Mesothelial cell of epicardium (in vitro differentiated cells): ENCODE results near the gene TMEM44. TPM values are rescaled to one million over a fixed set of nuclear protein-coding genes. Genes with fewer than 3 reads are reported as not detected.

Source experiments
- DNase-seq, 2 experiments: peaks; one replicate each; pipeline ENCODE4 v3.0.0; 2021; ENCODE audit warnings: low spot score in 2 of 2; ENCODE audit not compliant: unreplicated experiment in 2 of 2
- H3K27ac Mint-ChIP-seq: 2 replicates; pipeline ENCODE4 v1.8.0; 2021; ENCODE audit warnings: mixed read lengths
- H3K27me3 Mint-ChIP-seq: 2 replicates; pipeline ENCODE4 v1.8.0; 2021; ENCODE audit warnings: low read depth, mixed read lengths
- H3K36me3 Mint-ChIP-seq: 2 replicates; pipeline ENCODE4 v1.8.0; 2021; ENCODE audit warnings: mixed read lengths
- H3K4me1 Mint-ChIP-seq: 2 replicates; pipeline ENCODE4 v1.8.0; 2021; ENCODE audit warnings: mixed read lengths
- H3K4me3 Mint-ChIP-seq: 2 replicates; pipeline ENCODE4 v1.8.0; 2021; ENCODE audit warnings: mild to moderate bottlenecking, moderate library complexity, mixed read lengths
- H3K9me3 Mint-ChIP-seq: 2 replicates; pipeline ENCODE4 v1.8.0; 2021; ENCODE audit warnings: mixed read lengths
- total RNA-seq: library from RNA; stranded (reverse); gene quantifications from 3 replicates; pipeline ENCODE4 v1.2.1, GENCODE V29; 2021
- TF ChIP-seq, protein P1 (sequence below): fragments of 200-600 bp; sonication (generic); IDR thresholded peaks from one replicate; pipeline ENCODE4 v1.5.0; 2021; ENCODE audit warnings: antibody characterized with exemption; ENCODE audit not compliant: unreplicated experiment

Gene TMEM44
- total RNA-seq, 1 donor from 2014 or later: 27.9 TPM

DNA sequence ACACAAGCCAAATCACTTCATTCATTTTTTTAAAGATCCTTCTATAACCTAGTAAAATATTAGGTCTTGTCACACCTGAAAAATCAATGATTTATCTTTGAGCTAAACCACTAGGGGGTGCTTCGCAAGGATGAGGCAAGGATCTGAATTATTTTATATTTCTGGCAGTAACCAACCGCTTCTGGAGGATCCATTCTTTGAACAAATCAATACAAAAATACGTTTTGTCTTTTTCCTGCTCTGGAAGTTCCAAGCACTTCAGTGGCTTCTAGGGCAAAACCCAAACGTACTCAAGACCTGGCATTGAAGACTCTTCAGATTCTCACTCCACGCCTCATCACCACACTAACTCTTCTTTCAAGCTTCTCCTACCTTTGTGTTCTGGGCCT is 38.3 kb upstream of the TMEM44 start:
- Mint-ChIP-seq H3K36me3 (peaks cover 9% of the 10 kb centered on the region), H3K9me3 (no peaks in the 10 kb centered on the region), H3K27me3 (peaks cover 28% of the 10 kb centered on the region), H3K4me3 (peak overlapping the region; percentile 98), H3K27ac (peak overlapping the region; percentile 99), H3K4me1 (peaks cover 13% of the 10 kb centered on the region)
- TF ChIP-seq, protein P1, sequence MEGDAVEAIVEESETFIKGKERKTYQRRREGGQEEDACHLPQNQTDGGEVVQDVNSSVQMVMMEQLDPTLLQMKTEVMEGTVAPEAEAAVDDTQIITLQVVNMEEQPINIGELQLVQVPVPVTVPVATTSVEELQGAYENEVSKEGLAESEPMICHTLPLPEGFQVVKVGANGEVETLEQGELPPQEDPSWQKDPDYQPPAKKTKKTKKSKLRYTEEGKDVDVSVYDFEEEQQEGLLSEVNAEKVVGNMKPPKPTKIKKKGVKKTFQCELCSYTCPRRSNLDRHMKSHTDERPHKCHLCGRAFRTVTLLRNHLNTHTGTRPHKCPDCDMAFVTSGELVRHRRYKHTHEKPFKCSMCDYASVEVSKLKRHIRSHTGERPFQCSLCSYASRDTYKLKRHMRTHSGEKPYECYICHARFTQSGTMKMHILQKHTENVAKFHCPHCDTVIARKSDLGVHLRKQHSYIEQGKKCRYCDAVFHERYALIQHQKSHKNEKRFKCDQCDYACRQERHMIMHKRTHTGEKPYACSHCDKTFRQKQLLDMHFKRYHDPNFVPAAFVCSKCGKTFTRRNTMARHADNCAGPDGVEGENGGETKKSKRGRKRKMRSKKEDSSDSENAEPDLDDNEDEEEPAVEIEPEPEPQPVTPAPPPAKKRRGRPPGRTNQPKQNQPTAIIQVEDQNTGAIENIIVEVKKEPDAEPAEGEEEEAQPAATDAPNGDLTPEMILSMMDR: peak; percentile 83
- DNase-seq: no peak

DNA sequence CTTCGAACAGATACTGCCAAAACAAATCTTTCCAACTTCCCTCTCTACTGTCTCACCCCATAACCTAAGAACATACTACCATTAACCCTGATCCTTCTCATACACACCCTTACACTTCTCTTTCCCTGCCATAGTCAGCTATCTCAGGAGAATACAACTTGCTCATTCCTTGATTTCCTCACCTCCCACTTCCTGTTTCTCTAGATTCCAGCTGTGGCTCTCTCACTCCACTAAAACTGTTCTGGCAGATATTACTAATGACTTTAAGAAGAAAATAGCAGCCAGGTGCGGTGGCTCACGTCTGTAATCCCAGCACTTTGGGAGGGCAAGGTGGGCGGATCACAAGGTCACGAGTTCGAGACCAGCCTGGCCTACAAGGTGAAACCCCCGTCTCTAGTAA is 34.1 kb upstream of the TMEM44 start:
- H3K27ac Mint-ChIP-seq: no peak overlapping the region
- H3K4me3 Mint-ChIP-seq: no peak overlapping the region
- DNase-seq: no peak
- H3K36me3 Mint-ChIP-seq: peaks cover 29% of the 10 kb centered on the region
- peaks cover 11% of the 10 kb centered on the region for H3K4me1 Mint-ChIP-seq
- no peaks in the 10 kb centered on the region for H3K27me3 Mint-ChIP-seq
- TF ChIP-seq, protein P1: no peak
- H3K9me3 Mint-ChIP-seq: no peaks in the 10 kb centered on the region

DNA sequence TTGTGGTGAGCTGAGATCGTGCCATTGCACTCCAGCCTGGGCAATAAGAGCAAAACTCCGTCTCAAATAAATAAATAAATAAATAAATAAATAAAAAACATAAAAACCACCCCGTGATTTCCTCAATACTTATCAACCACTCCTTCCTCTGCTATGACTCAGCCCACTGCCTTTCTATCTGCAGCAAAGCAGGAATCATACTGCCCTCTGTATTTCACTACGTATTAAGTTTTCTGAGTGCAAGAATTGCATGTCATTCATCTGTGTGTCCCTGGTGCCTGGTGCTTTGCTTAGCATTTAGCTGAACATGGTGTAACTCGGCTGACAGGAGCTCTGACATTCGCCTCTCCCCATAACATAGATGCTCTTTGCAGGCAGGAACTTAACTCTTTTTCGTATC is 31.6 kb upstream of the TMEM44 start:
- H3K27ac Mint-ChIP-seq: no peak overlapping the region
- TF ChIP-seq, protein P1: no peak
- no peaks in the 10 kb centered on the region for H3K9me3 Mint-ChIP-seq
- DNase-seq: no peak
- peaks cover 29% of the 10 kb centered on the region for H3K36me3 Mint-ChIP-seq
- H3K4me1 Mint-ChIP-seq: no peaks in the 10 kb centered on the region
- H3K4me3 Mint-ChIP-seq: no peak overlapping the region
- no peaks in the 10 kb centered on the region for H3K27me3 Mint-ChIP-seq

DNA sequence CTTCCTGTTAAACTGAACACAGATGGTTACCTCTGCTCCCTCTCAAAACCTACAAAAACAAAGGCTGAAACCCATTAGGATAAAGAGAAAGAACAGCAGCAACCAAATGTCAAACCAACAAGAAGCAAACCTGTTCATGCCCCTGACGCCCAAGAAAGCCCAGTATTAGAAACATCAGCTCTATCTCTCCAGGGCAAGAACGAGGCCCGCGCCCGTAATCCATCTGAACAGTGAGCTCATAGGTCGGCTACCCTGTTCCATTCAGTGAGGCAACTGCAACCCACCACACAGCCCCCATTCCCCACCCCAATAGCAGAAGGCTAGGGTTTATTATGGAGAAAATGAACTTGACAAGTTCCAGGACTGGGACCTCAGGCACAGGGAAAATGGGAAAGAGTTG is 28.7 kb upstream of the TMEM44 start:
- H3K36me3 Mint-ChIP-seq: peaks cover 30% of the 10 kb centered on the region
- peak overlapping the region; percentile 21 for H3K27ac Mint-ChIP-seq
- H3K4me3 Mint-ChIP-seq: no peak overlapping the region
- H3K27me3 Mint-ChIP-seq: no peaks in the 10 kb centered on the region
- no peaks in the 10 kb centered on the region for H3K4me1 Mint-ChIP-seq
- DNase-seq: no peak
- no peaks in the 10 kb centered on the region for H3K9me3 Mint-ChIP-seq
- TF ChIP-seq, protein P1: no peak

DNA sequence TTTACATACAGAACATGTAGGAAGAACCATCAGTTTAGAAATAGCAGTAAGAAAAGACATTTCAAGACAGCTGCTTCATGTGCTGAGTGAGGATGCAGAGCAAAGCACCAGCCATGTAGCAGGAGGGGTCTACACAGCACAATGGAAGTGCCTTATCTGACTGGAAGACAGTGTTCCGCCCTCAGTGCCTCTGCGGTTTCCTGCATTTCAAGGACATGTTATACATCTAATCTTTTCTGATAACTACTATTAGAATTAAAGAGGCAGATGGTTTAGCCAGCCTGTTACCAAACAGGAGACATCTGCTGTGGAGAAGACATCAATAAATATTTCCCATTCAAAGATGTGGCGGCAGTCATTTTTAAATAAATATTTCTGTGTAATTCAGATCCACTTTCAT is 28.2 kb upstream of the TMEM44 start:
- TF ChIP-seq, protein P1: no peak
- no peak overlapping the region for H3K4me3 Mint-ChIP-seq
- no peaks in the 10 kb centered on the region for H3K9me3 Mint-ChIP-seq
- no peaks in the 10 kb centered on the region for H3K4me1 Mint-ChIP-seq
- no peak for DNase-seq
- H3K36me3 Mint-ChIP-seq: peaks cover 30% of the 10 kb centered on the region
- no peaks in the 10 kb centered on the region for H3K27me3 Mint-ChIP-seq
- H3K27ac Mint-ChIP-seq: no peak overlapping the region

DNA sequence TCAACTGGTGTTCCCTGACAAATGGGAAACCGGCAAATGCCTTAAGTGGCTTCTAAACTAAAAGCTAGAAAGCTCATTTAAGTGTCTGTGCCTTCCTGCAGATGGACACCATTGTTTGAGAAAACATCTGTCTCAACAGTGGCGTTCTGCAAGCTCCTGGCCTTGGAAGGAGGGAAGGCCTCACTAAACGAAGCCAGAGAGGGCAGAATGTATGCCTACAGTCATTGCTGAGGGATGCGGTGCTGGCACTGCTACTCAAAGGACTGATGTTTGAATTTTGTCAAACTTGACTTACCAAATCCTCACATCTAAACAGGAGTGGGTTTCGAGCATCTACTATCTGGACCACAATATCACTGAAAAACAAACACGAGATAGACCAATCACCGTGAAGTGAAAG is 26.6 kb upstream of the TMEM44 start:
- no peak for DNase-seq
- Mint-ChIP-seq H3K27ac (no peak overlapping the region), H3K27me3 (no peaks in the 10 kb centered on the region), H3K36me3 (peaks cover 25% of the 10 kb centered on the region), H3K4me1 (no peaks in the 10 kb centered on the region), H3K4me3 (no peak overlapping the region), H3K9me3 (no peaks in the 10 kb centered on the region)
- TF ChIP-seq, protein P1: no peak
